ENCODE measurements around the gene GRAMD4.

Gene GRAMD4

DNA sequence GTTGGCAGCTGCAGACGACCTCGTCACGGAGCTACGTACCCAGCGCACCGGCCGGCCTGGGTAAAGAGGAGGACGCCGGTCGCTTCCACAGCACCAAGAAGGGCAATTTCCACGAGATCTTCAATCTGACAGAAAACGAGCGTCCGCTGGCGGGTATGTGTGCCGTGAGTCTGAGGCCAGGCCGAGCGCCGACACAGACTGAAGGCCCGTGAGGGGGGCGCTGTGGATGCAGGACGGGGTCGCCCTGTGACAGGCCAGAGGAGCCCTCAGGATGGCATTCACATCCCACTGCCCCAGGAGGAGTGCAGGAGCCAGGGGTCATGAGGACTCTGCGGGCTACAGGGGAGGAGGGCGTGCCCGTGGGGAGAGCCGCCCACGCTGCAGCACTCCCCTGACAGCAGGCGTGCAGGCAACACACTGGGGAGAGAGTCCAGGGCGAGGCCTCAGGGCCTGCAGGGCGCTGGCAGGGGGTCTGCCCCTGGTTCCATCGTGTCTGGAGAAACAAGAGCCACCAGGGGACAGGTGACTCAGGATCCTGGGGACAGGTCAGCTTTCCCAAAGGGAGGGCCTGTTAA, 53.6 kb downstream of the GRAMD4 start:
- no peak overlapping the region for H3K4me3 ChIP-seq (ENCODE audit: low read depth, low read length)

DNA sequence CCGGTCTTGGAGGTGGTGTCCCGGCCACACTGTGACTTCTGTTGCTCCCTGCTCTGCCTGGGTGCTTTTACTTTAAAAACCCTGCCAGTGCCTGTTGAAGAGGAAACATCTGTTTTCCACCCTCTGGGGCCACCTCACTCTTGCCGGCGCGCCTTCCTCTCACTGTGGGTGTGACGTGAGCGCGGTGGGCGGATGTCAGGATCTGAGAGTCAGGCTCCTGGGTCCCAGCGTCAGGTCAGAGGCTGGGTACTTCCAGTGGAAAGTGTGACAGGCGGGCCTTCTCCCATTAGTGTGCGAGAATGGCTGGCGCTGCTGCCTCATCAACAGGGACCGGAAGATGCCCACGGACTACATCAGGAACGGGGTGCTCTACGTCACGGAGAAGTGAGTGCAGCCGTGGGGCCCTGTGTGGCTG, 54.2 kb downstream of the GRAMD4 start:
- no peak for TF ChIP-seq CTCF (IDR thresholded peaks at IDR 0.05; ENCODE audit: low read depth, low read length)
- H3K4me3 ChIP-seq (ENCODE audit: low read depth, low read length): no peak overlapping the region

More for the DNA sequence above, 53.6 kb downstream of the GRAMD4 start:
- TF ChIP-seq CTCF (IDR thresholded peaks at IDR 0.05; ENCODE audit: low read depth, low read length): no peak

DNA sequence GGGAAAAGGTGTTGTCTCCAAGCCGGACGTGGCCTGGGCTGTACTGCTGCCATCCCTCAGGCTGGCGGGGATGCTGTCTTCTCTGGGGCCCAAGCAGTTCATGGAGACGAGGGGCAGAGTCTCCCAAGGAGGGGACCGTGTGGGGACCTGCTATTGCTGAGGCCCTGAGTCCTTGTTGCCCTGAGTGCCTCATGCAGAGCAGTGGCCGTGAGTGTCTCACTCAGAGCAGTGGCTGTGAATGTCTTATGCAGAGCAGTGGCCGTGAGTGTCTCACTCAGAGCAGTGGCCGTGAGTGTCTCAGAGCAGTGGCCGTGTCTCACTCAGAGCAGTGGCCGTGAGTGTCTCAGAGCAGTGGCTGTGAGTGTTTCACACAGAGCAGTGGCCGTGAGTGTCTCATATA, 54.7 kb downstream of the GRAMD4 start:
- H3K4me3 ChIP-seq (ENCODE audit: low read depth, low read length): no peak overlapping the region

DNA sequence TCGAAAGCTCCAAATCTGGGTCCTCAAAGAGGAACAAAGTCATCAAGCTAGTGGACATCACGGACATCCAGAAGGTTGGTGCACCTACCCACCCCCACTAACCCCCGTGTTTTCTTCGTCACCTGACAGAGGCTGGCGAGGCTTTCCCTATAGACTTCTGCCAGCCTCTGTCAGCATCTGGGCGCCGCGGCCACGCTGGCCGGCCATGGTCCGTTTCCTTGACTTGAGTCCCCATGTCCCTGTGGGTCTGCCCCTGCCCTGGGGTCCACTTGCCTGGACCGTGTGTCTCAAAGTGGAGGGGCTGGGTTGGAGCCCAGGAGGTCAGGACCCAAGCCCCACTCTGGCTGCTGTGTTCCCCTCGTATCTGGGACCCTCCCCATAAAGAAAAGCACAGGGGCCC, 55.3 kb downstream of the GRAMD4 start:
- no peak overlapping the region for H3K4me3 ChIP-seq (ENCODE audit: low read depth, low read length)
- TF ChIP-seq CTCF (IDR thresholded peaks at IDR 0.05; ENCODE audit: low read depth, low read length): no peak

More for the DNA sequence above, 54.7 kb downstream of the GRAMD4 start:
- no peak for TF ChIP-seq CTCF (IDR thresholded peaks at IDR 0.05; ENCODE audit: low read depth, low read length)

DNA sequence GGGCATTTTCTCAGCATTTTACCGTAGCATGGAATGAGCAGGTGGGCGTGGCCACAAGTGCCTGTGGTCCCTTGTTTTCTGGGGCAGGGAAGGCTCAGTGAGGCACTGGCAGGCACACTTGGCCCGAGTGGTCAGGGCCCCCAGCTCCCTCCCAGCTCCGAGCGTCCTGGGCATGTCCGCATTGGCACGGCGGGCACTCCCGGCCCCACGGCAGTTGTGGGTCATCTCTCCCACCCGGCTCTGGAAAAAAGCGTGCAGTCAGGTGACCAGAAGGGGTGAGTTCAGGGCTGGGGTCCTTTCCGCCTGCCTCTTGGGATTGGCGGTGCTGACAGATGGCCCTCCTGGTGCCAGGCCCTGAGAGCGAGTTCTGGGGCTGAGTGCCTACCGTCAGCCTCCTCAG, 55.8 kb downstream of the GRAMD4 start:
- TF ChIP-seq CTCF (IDR thresholded peaks at IDR 0.05; ENCODE audit: low read depth, low read length): no peak
- no peak overlapping the region for H3K4me3 ChIP-seq (ENCODE audit: low read depth, low read length)

- no peak overlapping the region for H3K4me3 ChIP-seq (ENCODE audit: low read depth, low read length)
- TF ChIP-seq CTCF (IDR thresholded peaks at IDR 0.05; ENCODE audit: low read depth, low read length): no peak
Measured at GRCh38 chr22:46676479-46676878, 56.3 kb downstream of the GRAMD4 start.

- no peak overlapping the region for H3K4me3 ChIP-seq (ENCODE audit: low read depth, low read length)
- no peak for TF ChIP-seq CTCF (IDR thresholded peaks at IDR 0.05; ENCODE audit: low read depth, low read length)
Measured at GRCh38 chr22:46676881-46677280, 56.7 kb downstream of the GRAMD4 start.
